Neural cell (in vitro differentiated cells): ENCODE data around the gene DOK4. TPM values are rescaled to one million over a fixed set of nuclear protein-coding genes. Genes with fewer than 3 reads are reported as not detected.
"Not testable (repeated sequence)": the region's sequence is repeated elsewhere in the genome, so short reads cannot be mapped to it uniquely, and the experiment has no call there.

Experiments used
- H2AFZ ChIP-seq: fragments of 200-600, 300-800 bp; sonication (generic), shearing (Covaris generic); 2 replicates; pipeline ENCODE4 v1.6.0; 2014; ENCODE audit warnings: low read depth, mild to moderate bottlenecking, antibody characterized with exemption, low read length, moderate library complexity
- H3F3A ChIP-seq: fragments of 200-600 bp; shearing (Covaris generic); 2 replicates; pipeline ENCODE4 v1.6.1; 2016; ENCODE audit warnings: mild to moderate bottlenecking, moderate library complexity, mixed read lengths, antibody characterized with exemption, low read length; ENCODE audit not compliant: insufficient read depth, poor library complexity, severe bottlenecking
- H3K27ac ChIP-seq: fragments of 200-600, 300-800 bp; sonication (generic), shearing (Covaris generic); 2 replicates; pipeline ENCODE4 v1.5.1; 2014; ENCODE audit warnings: mild to moderate bottlenecking, low read length, moderate library complexity
- H3K27me3 ChIP-seq: fragments of 300-800, 200-600 bp; sonication (generic), shearing (Covaris generic); 2 replicates; pipeline ENCODE4 v1.6.0; 2014; ENCODE audit warnings: mild to moderate bottlenecking, low read depth, low read length, moderate library complexity; ENCODE audit not compliant: insufficient read depth
- H3K36me3 ChIP-seq: fragments of 300-800, 200-600 bp; sonication (generic), shearing (Covaris generic); 2 replicates; pipeline ENCODE4 v1.5.1; 2014; ENCODE audit warnings: mild to moderate bottlenecking, antibody characterized with exemption, low read length, moderate library complexity; ENCODE audit not compliant: insufficient read depth
- H3K4me2 ChIP-seq: fragments of 300-800, 200-600 bp; sonication (generic), shearing (Covaris generic); 2 replicates; pipeline ENCODE4 v1.6.0; 2014; ENCODE audit warnings: mild to moderate bottlenecking, low read length
- H3K4me3 ChIP-seq: fragments of 300-800, 200-600 bp; sonication (generic), shearing (Covaris generic); 2 replicates; pipeline ENCODE4 v1.5.1; 2014; ENCODE audit warnings: mild to moderate bottlenecking, low read length, moderate library complexity
- H3K79me2 ChIP-seq: fragments of 200-600 bp; shearing (Covaris generic); replicated peaks from 2 replicates; pipeline ENCODE4 v1.6.0; 2014; ENCODE audit warnings: mild to moderate bottlenecking, low read length, moderate library complexity; ENCODE audit not compliant: insufficient read depth
- H3K9ac ChIP-seq: fragments of 300-800, 200-600 bp; sonication (generic), shearing (Covaris generic); 2 replicates; pipeline ENCODE4 v1.6.1; 2016; ENCODE audit warnings: mild to moderate bottlenecking, low read length, mixed read lengths
- H3K9me2 ChIP-seq: fragments of 200-600 bp; shearing (Covaris generic); 2 replicates; pipeline ENCODE4 v1.6.1; 2016; ENCODE audit warnings: mild to moderate bottlenecking, low read length, mixed read lengths; ENCODE audit not compliant: insufficient read depth
- H3K9me3 ChIP-seq: fragments of 200-600, 300-800 bp; sonication (generic), shearing (Covaris generic); 2 replicates; pipeline ENCODE4 v1.6.1; 2016; ENCODE audit warnings: mild to moderate bottlenecking, mixed run types, low read length, moderate library complexity, mixed read lengths
- H4K20me1 ChIP-seq: fragments of 200-600 bp; shearing (Covaris generic); 2 replicates; pipeline ENCODE4 v1.6.1; 2016; ENCODE audit warnings: mild to moderate bottlenecking, mixed run types; ENCODE audit not compliant: insufficient read depth
- CTCF ChIP-seq: fragments of 450-650 bp; IDR thresholded peaks from 2 replicates; pipeline ENCODE4 v1.5.1; 2014; ENCODE audit warnings: antibody characterized with exemption, mild to moderate bottlenecking, moderate library complexity; ENCODE audit not compliant: poor library complexity, severe bottlenecking
- EP300 ChIP-seq: fragments of 450-650 bp; conservative IDR thresholded peaks from 2 replicates; pipeline ENCODE4 v1.6.1; 2014; ENCODE audit warnings: antibody characterized with exemption, mild to moderate bottlenecking, moderate library complexity; ENCODE audit not compliant: poor library complexity, severe bottlenecking
- EZH2 ChIP-seq: fragments of 200-600, 300-800 bp; shearing (Covaris generic), sonication (generic); IDR thresholded peaks from 2 replicates; pipeline ENCODE4 v1.6.1; 2014; ENCODE audit warnings: antibody characterized with exemption, low read length, borderline replicate concordance, mild to moderate bottlenecking; ENCODE audit not compliant: insufficient read depth, poor library complexity, severe bottlenecking
- MXI1 ChIP-seq: fragments of 450-650 bp; conservative IDR thresholded peaks from 2 replicates; pipeline ENCODE4 v1.6.1; 2014; ENCODE audit warnings: antibody characterized with exemption, mild to moderate bottlenecking; ENCODE audit not compliant: poor library complexity, severe bottlenecking
- POLR2AphosphoS5 ChIP-seq: IDR thresholded peaks from 2 replicates; pipeline ENCODE4 v1.6.1; 2012
- REST ChIP-seq: IDR thresholded peaks from 2 replicates; pipeline ENCODE4 v1.6.1; 2012; ENCODE audit warnings: borderline replicate concordance
- SMC3 ChIP-seq: fragments of 450-650 bp; conservative IDR thresholded peaks from 2 replicates; pipeline ENCODE4 v1.6.1; 2014; ENCODE audit warnings: antibody characterized with exemption, mild to moderate bottlenecking, moderate library complexity; ENCODE audit not compliant: poor library complexity
- TAF1 ChIP-seq: IDR thresholded peaks from 2 replicates; pipeline ENCODE4 v1.6.1; 2012; ENCODE audit warnings: low read depth
- polyA plus RNA-seq: library from polyadenylated mRNA; depleted of rRNA; stranded (reverse); fragments of >200 nt; gene quantifications from 2 replicates; pipeline ENCODE4 v1.2.3, GENCODE V29; 2014

Gene DOK4
- polyA plus RNA-seq, 1 donor from 2014 or later: 214 TPM

GRCh38 chr16:57501492-57501891, 15.2 kb upstream of the DOK4 start:
- Histone ChIP-seq H3K9ac (no peak overlapping the region), H3K9me3 (no peaks in the 10 kb centered on the region), H3K9me2 (no peaks in the 10 kb centered on the region), H2AFZ (no peak overlapping the region), H3K4me3 (no peak overlapping the region), H3K79me2 (no peaks in the 10 kb centered on the region), H3K4me2 (no peak overlapping the region), H3K27me3 (no peaks in the 10 kb centered on the region), H3F3A (no peaks in the 10 kb centered on the region), H3K27ac (no peak overlapping the region), H3K36me3 (no peaks in the 10 kb centered on the region), H4K20me1 (no peaks in the 10 kb centered on the region)
- no peak for TF ChIP-seq EP300
- no peak for TF ChIP-seq POLR2AphosphoS5
- TF ChIP-seq MXI1: no peak
- no peak for TF ChIP-seq REST
- no peak for TF ChIP-seq EZH2

- H3K9me2 ChIP-seq: no peaks in the 10 kb centered on the region
- no peaks in the 10 kb centered on the region for H3F3A ChIP-seq
- H2AFZ ChIP-seq: no peak overlapping the region
- no peaks in the 10 kb centered on the region for H3K9me3 ChIP-seq
- no peaks in the 10 kb centered on the region for H3K79me2 ChIP-seq
- H3K4me3 ChIP-seq: no peak overlapping the region
- no peak overlapping the region for H3K4me2 ChIP-seq
- H3K9ac ChIP-seq: no peak overlapping the region
- H3K27ac ChIP-seq: no peak overlapping the region
- H4K20me1 ChIP-seq: no peaks in the 10 kb centered on the region
- H3K27me3 ChIP-seq: no peaks in the 10 kb centered on the region
- TF ChIP-seq TAF1 (no peak), CTCF (no peak), SMC3 (no peak), POLR2AphosphoS5 (no peak), MXI1 (no peak)
- H3K36me3 ChIP-seq: no peaks in the 10 kb centered on the region
Observed at GRCh38 chr16:57500578-57501111, 14.4 kb upstream of the DOK4 start.

GRCh38 chr16:57499941-57500340, 13.6 kb upstream of the DOK4 start:
- not testable (repeated sequence) for H3K4me3 ChIP-seq, H3K9me3 ChIP-seq, H3K27ac ChIP-seq, H3F3A ChIP-seq, H3K79me2 ChIP-seq, H3K9ac ChIP-seq, H4K20me1 ChIP-seq, H2AFZ ChIP-seq, H3K9me2 ChIP-seq, H3K36me3 ChIP-seq, H3K4me2 ChIP-seq, H3K27me3 ChIP-seq
